ENCODE measurements around the gene EPB41L5. TPM values are rescaled to one million over a fixed set of nuclear protein-coding genes. Genes with fewer than 3 reads are reported as not detected.
"Not testable (repeated sequence)": the region's sequence is repeated elsewhere in the genome, so short reads cannot be mapped to it uniquely, and the experiment has no call there.

EPB41L5 gene
- polyA plus RNA-seq, 5 donors, result 28.5 to 51.3 (median 42.9) TPM

DNA sequence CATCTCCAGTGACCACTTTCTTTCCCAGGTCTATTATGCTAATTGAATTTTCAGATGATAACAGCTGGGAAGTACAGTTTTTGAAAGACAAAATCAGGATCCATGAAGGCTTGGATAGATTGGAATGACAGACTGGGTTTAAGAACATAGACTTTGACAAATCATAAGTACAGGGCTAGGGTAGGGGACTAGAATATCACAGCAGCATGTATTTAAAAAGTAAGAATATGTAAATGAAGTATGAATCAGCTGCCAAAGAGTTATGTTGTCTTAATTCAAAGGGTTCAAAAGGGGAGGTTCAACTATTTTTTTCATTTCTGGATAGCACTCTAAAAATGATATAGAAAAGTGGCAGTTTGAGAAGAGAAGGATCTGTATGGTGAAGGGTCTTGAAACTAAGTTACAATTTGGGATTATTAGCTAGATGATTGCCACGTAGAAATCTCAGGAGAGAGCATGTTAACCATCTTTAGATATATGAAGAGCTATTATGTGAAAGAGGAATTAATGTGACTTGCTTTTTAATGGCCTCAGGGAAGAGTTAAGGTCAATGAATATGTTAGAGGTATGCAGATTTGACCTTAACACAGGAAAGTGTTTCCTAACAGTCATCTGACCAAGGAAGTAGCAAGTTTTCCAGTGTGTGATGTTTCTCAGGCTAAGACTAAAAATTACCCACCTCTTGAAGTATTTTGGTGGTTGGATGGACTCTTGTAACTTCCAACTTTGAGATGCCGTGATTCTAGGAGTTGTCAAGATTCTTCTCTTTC is 128.6 kb downstream of the EPB41L5 start:
- no peak for DNase-seq

DNA sequence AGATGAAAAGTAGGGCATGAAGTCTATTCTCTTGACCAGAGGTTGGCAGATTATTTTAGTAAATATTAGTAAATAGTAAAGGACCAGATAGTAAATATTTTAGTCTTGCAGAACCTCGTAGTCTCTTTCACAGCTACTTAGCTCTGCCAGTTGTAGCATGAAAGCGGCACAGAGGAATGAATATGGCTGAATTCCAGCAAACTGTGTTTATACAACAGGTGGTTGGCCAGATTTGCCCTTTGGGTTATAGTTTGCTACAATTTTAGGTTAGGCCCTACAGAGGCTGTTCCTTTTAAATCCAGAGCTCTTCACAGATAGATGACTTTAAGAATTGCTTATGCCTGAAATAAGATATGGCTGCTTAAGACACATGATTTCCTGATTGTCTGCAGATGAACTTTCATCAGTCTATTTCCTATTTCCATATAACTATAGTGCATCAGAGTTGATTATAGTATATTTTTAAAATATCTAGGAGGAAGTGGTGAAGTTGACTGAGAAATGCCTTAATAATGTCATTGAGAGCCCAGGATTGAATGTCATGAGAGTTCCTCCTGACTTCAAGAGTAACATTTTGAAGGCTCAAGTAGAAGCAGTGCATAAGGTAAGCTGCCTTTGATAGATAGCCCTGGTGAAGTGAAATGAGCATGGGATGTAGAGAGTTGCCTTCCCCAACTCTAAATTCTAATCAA is 129.8 kb downstream of the EPB41L5 start:
- DNase-seq, result no peak

DNA sequence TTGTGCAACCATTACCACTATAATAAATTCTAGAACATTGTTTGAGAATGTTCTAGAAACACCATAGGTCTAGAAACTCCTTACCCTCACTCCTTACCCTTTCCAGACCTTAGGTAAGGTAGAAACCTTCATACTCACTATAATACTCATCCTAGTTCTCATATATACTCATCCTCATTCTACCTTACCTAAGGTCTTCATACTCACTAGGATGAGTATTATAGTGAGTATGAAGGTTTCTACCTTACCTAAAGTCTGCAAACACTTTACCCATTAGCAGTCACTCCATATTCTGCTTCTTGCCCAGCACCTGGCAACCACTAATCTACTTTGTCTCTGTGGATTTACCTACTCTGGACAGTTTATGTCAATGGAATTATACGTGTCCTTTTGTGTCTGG is 135.4 kb downstream of the EPB41L5 start:
- DNase-seq, result no peak

GRCh38 chr2:120148669-120149068 is 135.8 kb downstream of the EPB41L5 start:
- no peak for DNase-seq

GRCh38 chr2:120149406-120149805 is 136.5 kb downstream of the EPB41L5 start:
- DNase-seq, result no peak

GRCh38 chr2:120150040-120150482 is 137.2 kb downstream of the EPB41L5 start:
- no peak for DNase-seq

- no peak for DNase-seq
Measured at GRCh38 chr2:120155308-120155707, 142.4 kb downstream of the EPB41L5 start.

DNA sequence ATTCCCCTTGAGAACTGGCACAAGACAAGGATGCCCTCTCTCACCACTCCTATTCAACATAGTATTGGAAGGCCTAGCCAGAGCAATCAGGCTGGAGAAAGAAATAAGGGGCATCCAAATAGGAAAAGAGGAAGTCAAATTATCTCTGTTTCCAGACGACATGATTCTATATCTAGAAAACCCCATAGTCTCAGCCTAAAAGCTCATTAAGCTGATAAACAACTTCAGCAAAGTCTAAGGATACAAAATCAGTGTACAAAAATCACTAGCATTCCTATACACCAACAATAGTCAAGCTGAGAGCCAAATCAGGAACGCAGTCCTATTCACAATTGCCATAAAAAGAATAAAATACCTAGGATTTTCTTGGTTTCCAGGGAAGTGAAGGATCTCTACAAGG is 145.8 kb downstream of the EPB41L5 start:
- DNase-seq, result not testable (repeated sequence)

DNA sequence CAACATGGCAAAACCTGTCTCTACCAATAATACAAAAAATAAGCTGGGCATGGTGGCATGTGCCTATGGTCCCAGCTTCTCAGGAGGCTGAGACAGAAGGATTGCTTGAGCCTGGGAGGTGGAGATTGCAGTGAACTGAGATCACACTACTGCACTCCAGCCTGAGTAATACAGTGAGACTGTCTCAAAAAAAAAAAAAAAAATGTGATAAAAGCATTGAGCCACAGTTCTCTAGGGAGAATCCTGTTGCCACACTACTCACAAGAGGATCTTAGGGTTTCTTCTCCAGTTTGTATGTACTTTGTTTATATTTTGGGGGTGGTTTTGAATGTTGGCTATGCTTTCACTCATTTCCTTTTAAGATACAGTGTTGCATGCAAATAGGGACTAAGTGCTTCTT is 148.3 kb downstream of the EPB41L5 start:
- no peak for DNase-seq

DNA sequence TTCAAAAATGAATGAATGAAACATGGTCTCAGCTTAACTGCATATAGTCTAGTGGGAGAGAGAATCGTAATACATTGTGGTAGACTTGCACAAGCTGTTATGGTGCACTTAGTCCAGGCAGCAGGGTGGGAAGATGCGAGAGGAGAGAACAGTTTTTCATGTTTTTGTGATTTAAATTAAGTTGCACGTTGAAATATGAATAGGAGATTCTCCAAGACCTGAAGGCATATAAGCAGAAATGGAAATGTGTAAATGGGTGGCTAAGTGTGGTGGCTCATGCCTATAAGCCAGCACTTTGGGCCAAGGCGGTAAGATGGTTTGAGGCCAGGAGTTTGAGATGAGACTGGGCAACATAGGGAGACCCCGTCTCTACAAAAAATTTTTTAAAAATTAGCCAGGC is 149.8 kb downstream of the EPB41L5 start:
- DNase-seq, result no peak

- no peak for DNase-seq
Measured at GRCh38 chr2:120167272-120167671, 154.4 kb downstream of the EPB41L5 start.

DNA sequence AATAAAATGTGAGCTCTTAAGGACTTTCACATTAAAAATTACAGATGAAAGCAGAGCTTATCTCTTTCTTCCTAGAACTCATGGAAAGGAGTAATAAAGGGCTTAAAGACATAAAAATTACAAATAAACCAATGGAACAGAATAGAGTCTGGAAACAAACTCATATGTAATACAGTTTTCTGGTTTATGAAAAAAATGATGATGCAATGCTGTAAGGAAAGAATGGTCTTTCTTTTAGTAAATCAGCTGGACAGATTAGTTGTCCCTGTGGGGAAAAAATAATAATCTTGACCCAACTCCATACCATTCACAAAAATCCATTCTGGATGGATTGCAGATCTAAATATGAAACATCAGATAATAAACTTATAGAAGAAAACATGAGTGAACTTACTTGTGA is 156.1 kb downstream of the EPB41L5 start:
- no peak for DNase-seq

DNA sequence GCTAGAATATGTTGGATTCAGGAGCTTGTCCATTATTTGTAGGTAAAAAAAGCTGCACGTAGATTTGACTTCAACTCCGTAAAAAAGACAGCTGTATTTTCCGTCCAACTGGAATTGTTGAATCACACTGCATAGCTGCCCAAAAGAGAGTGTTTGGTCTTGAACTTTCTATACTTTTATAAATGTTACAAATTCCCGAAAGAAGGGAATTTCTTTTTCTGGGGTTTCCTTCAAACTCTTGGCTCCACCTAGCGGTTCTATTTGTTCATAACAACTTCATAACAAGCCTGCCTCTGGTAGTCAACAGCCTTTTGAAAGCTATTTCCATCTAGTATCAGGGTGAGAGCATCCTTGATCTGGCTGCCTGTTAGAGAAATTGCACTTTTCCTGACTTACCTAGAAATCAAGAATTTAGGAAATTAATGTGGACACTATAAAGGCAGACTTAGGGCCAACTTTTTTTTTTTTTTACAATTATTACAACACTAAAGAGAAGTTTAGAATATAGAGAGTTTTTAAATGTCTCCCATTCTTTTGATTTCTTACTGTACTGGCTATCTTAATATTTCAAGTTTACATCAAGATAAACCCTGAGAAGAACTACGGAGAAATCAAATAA is 162.2 kb downstream of the EPB41L5 start:
- DNase-seq, result peak; percentile 45 to 61

DNA sequence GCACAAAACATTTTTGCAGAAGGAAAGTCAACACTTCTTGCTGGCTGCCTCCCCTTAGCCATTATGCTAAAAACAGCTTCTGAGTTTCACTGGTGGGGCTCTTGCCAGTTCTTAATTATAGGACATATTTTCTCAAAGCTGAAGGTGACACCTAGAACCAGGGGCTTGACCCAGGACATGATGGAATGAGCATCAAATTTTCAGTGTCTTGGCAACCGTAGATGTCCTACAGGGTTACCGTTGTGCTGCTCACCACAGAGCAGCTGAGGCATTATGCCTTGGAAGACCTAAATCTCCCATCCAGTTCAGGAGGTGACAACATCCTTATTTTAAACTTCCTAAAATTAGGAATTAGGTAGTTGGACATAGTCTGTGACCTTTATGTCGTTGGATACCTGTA is 163.6 kb downstream of the EPB41L5 start:
- no peak for DNase-seq

- no peak for DNase-seq
Measured at GRCh38 chr2:120177001-120177621, 164.2 kb downstream of the EPB41L5 start.

GRCh38 chr2:120177973-120178372 is 165.1 kb downstream of the EPB41L5 start:
- DNase-seq, result no peak

DNA sequence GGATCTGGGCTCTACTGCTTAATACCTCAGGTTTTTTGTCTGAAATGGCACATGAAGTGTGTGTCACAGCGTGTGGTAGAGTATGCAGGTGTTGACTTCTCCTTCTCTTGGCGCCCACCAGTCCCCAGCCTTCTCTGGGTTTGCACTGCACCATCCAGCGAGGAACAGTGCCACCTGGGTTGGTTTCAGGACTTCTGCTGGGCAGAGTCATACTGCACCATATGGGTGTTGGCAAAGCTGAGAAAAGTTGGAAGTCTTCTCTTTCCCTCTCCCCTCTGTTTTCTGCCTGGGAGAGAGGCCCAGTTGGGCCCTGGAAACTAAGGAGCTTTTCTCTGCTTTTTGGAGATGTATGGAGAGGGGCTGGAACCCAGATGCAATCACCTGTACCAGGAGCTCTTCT is 166.5 kb downstream of the EPB41L5 start:
- DNase-seq, result no peak

GRCh38 chr2:120180066-120180465 is 167.2 kb downstream of the EPB41L5 start:
- DNase-seq, result no peak

- DNase-seq, result no peak
Measured at GRCh38 chr2:120182019-120182560, 169.2 kb downstream of the EPB41L5 start.

GRCh38 chr2:120189189-120189588 is 176.3 kb downstream of the EPB41L5 start:
- DNase-seq, result no peak

- no peak for DNase-seq
Measured at GRCh38 chr2:120192280-120192679, 179.4 kb downstream of the EPB41L5 start.

DNA sequence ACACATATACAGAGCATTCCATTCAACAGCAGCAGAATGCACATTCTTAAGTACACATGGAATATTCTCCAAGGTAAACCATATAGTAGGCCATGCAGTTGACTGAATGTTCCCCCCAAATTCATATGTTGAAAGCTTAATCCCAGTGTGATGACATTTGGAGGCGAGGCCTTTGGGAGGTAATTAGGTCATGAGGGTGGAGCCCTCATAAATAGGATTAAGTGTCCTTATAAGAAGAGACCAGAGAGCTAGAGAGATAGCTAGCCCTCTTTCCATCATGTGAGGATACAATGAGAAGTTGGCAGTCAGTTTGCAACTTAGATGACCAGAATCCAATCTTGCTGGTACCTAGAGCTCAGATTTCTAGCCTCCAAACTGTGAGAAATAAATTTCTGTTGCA is 182.7 kb downstream of the EPB41L5 start:
- no peak for DNase-seq
